Measurements from ENCODE around the gene CTRB2. TPM values are rescaled to one million over a fixed set of nuclear protein-coding genes. Genes with fewer than 3 reads are reported as not detected.
"Not testable (repeated sequence)": the region's sequence is repeated elsewhere in the genome, so short reads cannot be mapped to it uniquely, and the experiment has no call there.

CTRB2 gene
- total and polyA plus RNA-seq, 4 donors: 9.1 to 19.0 (median 12.1) TPM

DNA sequence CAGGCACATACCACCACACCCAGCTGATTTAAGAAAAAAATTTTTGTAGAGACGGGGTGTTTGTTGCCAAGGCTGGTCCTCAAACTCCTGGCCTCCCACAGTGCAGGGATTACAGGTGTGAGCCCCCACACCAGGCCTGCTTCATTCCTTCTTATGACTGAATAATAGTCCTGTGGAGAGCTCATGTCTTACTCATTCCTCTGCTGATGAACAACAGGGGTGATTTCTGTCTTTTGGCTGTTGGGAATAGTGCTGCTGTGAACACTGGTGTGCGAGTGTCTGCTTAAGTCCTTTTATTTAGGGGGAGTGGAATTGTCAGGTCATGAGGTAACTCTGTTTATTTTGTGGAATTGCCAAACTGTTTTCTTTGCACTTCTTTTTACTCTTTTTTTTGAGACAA lies 9.2 kb upstream of the CTRB2 start:
- intact Hi-C loops (cut with DNase I): no loop called here
- ATAC-seq (ENCODE audit: low FRiP score): no peak
- H3K4me3 ChIP-seq (ENCODE audit: low read length in 2 of 2): no peak overlapping the region

DNA sequence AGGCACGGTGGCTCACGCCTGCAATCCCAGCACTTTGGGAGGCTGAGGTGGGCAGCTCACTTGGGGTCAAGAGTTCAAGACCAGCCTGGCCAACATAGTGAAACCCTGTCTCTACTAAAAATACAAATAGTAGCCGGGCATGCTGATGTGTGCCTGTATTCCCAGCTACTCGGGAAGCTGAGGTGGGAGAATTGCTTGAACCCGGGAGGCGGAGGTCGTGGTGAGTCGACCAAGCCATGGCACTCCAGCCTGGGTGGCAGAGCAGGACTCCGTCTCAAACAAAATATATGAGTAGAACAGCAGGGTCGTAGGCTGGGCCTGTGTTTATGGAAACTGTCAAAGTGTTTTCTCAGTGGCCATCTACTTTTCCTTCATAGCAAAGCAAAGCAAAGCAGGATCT lies 4.3 kb upstream of the CTRB2 start:
- 84 to 85% methylated on average over 10 of the region's 10 CpGs for WGBS, 2 donors
- H3K27ac ChIP-seq (ENCODE audit: low read depth in 1 of 2, low read length in 2 of 2); H3K4me3 ChIP-seq (ENCODE audit: low read length in 2 of 2); H3K4me1 ChIP-seq (ENCODE audit: control insufficient read depth in 1 of 2, insufficient read depth in 2 of 2, low read length in 2 of 2); intact Hi-C loops (cut with DNase I); H3K36me3 ChIP-seq (ENCODE audit: control insufficient read depth in 1 of 2, insufficient read depth in 2 of 2, low read length in 1 of 2); H3K27me3 ChIP-seq (ENCODE audit: control insufficient read depth in 1 of 2, insufficient read depth in 2 of 2, low read length in 1 of 2); ATAC-seq (ENCODE audit: low FRiP score); H3K9me3 ChIP-seq (ENCODE audit: control insufficient read depth, low read length): not testable (repeated sequence)
- peak in 1 of 2 donors; percentile 41 for DNase-seq

More for the DNA sequence above, 9.2 kb upstream of the CTRB2 start:
- WGBS, 2 donors: 35 to 44% methylated on average over 2 of the region's 2 CpGs
- Histone ChIP-seq H3K9me3 (ENCODE audit: control insufficient read depth, low read length) (no peaks in the 10 kb centered on the region), H3K27ac (ENCODE audit: low read depth in 1 of 2, low read length in 2 of 2) (no peak overlapping the region), H3K4me1 (ENCODE audit: control insufficient read depth in 1 of 2, insufficient read depth in 2 of 2, low read length in 2 of 2) (no peaks in the 10 kb centered on the region), H3K27me3 (ENCODE audit: control insufficient read depth in 1 of 2, insufficient read depth in 2 of 2, low read length in 1 of 2) (no peaks in the 10 kb centered on the region), H3K36me3 (ENCODE audit: control insufficient read depth in 1 of 2, insufficient read depth in 2 of 2, low read length in 1 of 2) (no peaks in the 10 kb centered on the region)
- DNase-seq: no peak

DNA sequence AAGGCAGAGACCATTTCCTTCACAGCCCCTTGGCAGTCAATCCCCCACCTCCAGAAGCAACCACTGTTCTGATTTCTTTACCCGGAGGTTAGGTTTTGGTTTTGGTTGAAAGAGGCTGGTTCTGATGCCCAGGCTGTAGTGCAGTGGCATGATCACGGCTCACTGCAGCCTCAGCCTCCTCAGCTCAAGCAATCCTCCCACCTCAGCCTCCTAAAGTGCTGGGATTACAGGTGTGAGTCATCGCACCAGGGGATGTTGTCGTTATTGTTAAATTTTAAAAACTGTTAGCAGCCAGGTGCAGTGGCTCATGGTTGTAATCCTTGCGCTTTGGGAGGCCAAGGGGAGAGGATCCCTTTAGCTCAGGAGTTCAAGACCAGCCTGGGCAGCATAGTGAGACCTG lies 3.0 kb upstream of the CTRB2 start:
- H3K9me3 ChIP-seq (ENCODE audit: control insufficient read depth, low read length): no peaks in the 10 kb centered on the region
- no peaks in the 10 kb centered on the region for H3K36me3 ChIP-seq (ENCODE audit: control insufficient read depth in 1 of 2, insufficient read depth in 2 of 2, low read length in 1 of 2)
- no peak overlapping the region for H3K27ac ChIP-seq (ENCODE audit: low read depth in 1 of 2, low read length in 2 of 2)
- no peaks in the 10 kb centered on the region for H3K4me1 ChIP-seq (ENCODE audit: control insufficient read depth in 1 of 2, insufficient read depth in 2 of 2, low read length in 2 of 2)
- intact Hi-C loops (cut with DNase I): no loop called here
- no peaks in the 10 kb centered on the region for H3K27me3 ChIP-seq (ENCODE audit: control insufficient read depth in 1 of 2, insufficient read depth in 2 of 2, low read length in 1 of 2)
- H3K4me3 ChIP-seq (ENCODE audit: low read length in 2 of 2): no peak overlapping the region
- ATAC-seq (ENCODE audit: low FRiP score) (no peak), DNase-seq (peak in 1 of 2 donors; percentile 4)
- 87 to 90% methylated on average over 5 of the region's 5 CpGs for WGBS, 2 donors

DNA sequence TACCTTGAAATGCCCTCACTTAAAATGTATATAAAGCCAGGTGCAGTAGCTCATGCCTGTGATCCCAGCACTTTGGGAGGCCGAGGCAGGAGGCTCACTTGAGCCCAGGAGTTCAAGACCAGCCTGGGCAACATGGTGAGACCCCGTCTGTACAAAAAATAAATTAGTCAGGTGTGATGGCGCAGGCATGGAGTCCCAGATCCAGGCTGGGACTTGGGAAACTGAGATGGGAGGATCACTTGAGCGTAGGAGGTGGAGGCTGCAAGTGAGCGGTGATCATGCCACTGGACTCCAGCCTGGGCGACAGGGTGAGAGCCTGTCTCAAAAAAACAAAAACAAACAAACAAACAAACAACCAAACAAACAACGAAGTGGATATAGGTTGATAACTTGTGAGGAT lies 2.6 kb upstream of the CTRB2 start:
- ATAC-seq (ENCODE audit: low FRiP score); intact Hi-C loops (cut with DNase I); H3K4me1 ChIP-seq (ENCODE audit: control insufficient read depth in 1 of 2, insufficient read depth in 2 of 2, low read length in 2 of 2); H3K36me3 ChIP-seq (ENCODE audit: control insufficient read depth in 1 of 2, insufficient read depth in 2 of 2, low read length in 1 of 2); H3K4me3 ChIP-seq (ENCODE audit: low read length in 2 of 2); H3K27ac ChIP-seq (ENCODE audit: low read depth in 1 of 2, low read length in 2 of 2); H3K9me3 ChIP-seq (ENCODE audit: control insufficient read depth, low read length); H3K27me3 ChIP-seq (ENCODE audit: control insufficient read depth in 1 of 2, insufficient read depth in 2 of 2, low read length in 1 of 2): not testable (repeated sequence)
- peak in 1 of 2 donors; percentile 6 for DNase-seq
- WGBS, 2 donors: 91 to 92% methylated on average over 7 of the region's 7 CpGs

DNA sequence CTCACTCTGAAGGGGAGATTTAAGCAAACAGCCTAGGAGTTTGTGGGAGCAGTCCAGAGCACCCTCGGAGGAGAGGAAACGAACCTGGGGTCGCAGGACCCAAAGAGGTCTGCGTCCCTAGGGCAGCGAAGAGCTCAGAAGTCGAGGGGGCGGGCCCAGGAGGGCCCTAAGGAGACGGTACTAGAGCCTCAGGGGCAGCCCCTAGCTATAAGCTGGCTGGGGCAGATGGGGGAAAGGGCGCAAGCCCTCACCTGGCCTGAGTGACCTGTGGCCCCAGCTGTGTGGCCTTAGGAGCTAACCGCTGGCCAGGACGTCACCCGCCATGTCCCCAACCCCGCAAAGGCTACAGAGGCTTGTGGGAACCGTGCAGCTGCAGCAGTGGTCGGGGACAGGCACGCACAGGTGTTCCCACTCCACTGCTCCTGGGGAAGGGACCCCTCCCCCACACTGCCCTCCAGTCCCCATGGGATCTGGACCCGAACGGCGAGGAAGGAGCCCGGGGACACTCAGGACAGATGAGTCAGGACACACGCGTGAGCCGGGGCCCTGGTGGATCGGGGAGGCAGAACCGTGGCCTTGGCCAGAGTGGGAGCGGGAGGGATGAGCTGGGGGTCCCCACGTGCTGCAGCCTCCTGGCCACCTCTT lies 2.0 kb upstream of the CTRB2 start:
- intact Hi-C loops (cut with DNase I): no loop called here
- 82 to 88% methylated on average over 27 of the region's 27 CpGs for WGBS, 2 donors
- no peaks in the 10 kb centered on the region for H3K36me3 ChIP-seq (ENCODE audit: control insufficient read depth in 1 of 2, insufficient read depth in 2 of 2, low read length in 1 of 2)
- H3K9me3 ChIP-seq (ENCODE audit: control insufficient read depth, low read length): no peaks in the 10 kb centered on the region
- H3K27me3 ChIP-seq (ENCODE audit: control insufficient read depth in 1 of 2, insufficient read depth in 2 of 2, low read length in 1 of 2): no peaks in the 10 kb centered on the region
- no peaks in the 10 kb centered on the region for H3K4me1 ChIP-seq (ENCODE audit: control insufficient read depth in 1 of 2, insufficient read depth in 2 of 2, low read length in 2 of 2)
- no peak for ATAC-seq (ENCODE audit: low FRiP score)
- no peak overlapping the region for H3K4me3 ChIP-seq (ENCODE audit: low read length in 2 of 2)
- peak in 1 of 2 donors; percentile 39 for DNase-seq
- no peak overlapping the region for H3K27ac ChIP-seq (ENCODE audit: low read depth in 1 of 2, low read length in 2 of 2)

DNA sequence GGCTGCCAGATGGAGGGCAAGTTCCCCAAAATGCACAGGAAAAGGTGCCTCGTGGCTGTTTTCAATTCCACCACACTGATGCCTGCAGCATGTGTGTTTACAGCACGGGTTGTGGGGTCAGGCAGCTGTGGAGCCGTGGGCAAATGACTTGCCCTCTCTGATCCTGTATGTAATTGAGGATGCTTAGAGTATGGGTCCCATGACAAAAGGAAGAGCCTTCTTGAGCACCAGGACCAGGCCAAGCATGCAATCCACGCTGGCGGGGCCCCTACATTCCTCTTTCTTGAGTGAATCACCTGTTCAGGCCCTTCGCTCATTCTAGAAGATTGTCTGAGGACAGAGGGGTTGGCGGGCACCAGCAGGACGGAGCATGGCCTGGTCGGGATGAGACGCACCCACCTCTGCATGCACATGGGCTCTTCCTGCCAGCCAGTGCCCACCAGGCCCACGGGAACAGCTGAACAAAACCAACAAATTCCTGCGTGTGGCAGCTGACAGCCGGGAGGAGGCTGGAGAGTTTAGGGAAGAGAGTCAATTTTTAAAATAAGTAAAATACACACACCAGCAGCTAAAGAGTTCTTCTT lies 1.4 kb upstream of the CTRB2 start:
- H3K27me3 ChIP-seq (ENCODE audit: control insufficient read depth in 1 of 2, insufficient read depth in 2 of 2, low read length in 1 of 2): no peaks in the 10 kb centered on the region
- H3K36me3 ChIP-seq (ENCODE audit: control insufficient read depth in 1 of 2, insufficient read depth in 2 of 2, low read length in 1 of 2): no peaks in the 10 kb centered on the region
- no peaks in the 10 kb centered on the region for H3K9me3 ChIP-seq (ENCODE audit: control insufficient read depth, low read length)
- intact Hi-C loops (cut with DNase I): no loop called here
- 64 to 74% methylated on average over 13 of the region's 13 CpGs for WGBS, 2 donors
- no peaks in the 10 kb centered on the region for H3K4me1 ChIP-seq (ENCODE audit: control insufficient read depth in 1 of 2, insufficient read depth in 2 of 2, low read length in 2 of 2)
- H3K4me3 ChIP-seq (ENCODE audit: low read length in 2 of 2): no peak overlapping the region
- DNase-seq (peak in 1 of 2 donors; percentile 3), ATAC-seq (ENCODE audit: low FRiP score) (no peak)
- no peak overlapping the region for H3K27ac ChIP-seq (ENCODE audit: low read depth in 1 of 2, low read length in 2 of 2)

DNA sequence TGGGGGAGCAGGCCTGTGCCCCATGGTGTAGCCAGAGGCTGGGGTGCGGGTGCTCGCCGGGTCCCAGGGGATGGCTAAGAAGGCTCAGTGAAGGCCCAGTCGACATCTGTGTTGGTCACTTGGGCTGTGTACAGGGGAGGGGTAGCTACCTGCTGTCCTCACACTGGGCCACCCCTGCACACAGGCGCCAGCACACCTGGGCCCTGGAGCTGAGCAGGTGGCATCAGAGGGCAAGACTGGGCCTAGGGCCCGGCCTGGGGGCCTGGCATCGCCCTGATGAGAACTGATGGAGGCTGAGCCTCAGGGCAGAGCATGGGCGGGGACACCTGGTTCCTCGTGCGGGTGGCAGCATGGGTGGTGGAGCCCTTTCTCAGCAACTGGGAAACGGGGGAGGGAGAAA lies 870 bp upstream of the CTRB2 start:
- ATAC-seq (ENCODE audit: low FRiP score): no peak

DNA sequence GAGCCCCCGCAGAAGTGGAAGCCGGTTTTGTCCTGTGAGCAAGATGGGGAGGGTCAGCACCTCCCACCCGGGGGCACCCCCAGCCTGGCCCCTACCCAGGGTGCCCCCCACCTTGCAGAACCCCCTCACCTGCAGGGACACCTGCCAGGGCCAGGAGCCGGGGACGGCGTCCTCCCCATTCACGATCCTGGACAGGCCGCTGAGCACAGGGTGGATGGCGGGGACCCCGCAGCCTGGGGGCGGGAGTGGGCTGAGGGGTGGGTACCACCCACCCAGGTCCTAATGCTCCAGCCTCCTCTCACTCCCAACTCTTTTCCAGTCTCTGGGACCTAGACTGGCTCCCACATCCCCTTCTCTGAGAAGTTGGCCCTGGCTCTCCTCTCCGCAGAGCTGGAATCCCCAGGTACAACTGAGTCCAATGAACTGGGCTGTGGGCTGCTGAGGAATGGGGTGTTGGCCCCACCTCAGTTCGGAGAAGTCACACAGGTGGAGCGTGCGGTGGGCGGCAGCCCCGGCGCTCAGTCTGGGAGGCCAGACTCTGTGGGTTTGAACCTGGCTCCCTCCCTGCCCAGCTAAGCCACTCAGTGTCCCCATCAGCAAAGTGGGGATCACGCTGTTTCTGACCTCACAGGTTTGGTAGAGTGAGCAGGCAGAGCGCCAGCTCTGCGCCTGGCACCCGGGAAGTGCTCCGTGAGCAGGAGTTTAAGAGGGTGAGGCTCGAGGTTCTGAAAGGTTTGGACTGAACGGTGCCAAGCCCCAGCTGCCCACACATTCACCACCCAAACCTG lies 806 bp downstream of the CTRB2 start:
- ATAC-seq (ENCODE audit: low FRiP score): peak; percentile 26
- intact Hi-C loops (cut with DNase I): loop anchor here (2.0 kb wide), 1 partner anchor 19 kb away; no protein-coding TSS in a partner anchor
- DNase-seq: peak; percentile 37 to 57
- not testable (repeated sequence) for H3K9me3 ChIP-seq (ENCODE audit: control insufficient read depth, low read length); H3K27me3 ChIP-seq (ENCODE audit: control insufficient read depth in 1 of 2, insufficient read depth in 2 of 2, low read length in 1 of 2); H3K4me1 ChIP-seq (ENCODE audit: control insufficient read depth in 1 of 2, insufficient read depth in 2 of 2, low read length in 2 of 2); H3K27ac ChIP-seq (ENCODE audit: low read depth in 1 of 2, low read length in 2 of 2); H3K4me3 ChIP-seq (ENCODE audit: low read length in 2 of 2); H3K36me3 ChIP-seq (ENCODE audit: control insufficient read depth in 1 of 2, insufficient read depth in 2 of 2, low read length in 1 of 2)
- WGBS, 2 donors: 78 to 82% methylated on average over 17 to 19 of the region's 25 CpGs

More for the DNA sequence above, 870 bp upstream of the CTRB2 start:
- DNase-seq: peak in 1 of 2 donors; percentile 43
- Histone ChIP-seq H3K27ac (ENCODE audit: low read depth in 1 of 2, low read length in 2 of 2) (no peak overlapping the region), H3K4me1 (ENCODE audit: control insufficient read depth in 1 of 2, insufficient read depth in 2 of 2, low read length in 2 of 2) (no peaks in the 10 kb centered on the region), H3K36me3 (ENCODE audit: control insufficient read depth in 1 of 2, insufficient read depth in 2 of 2, low read length in 1 of 2) (no peaks in the 10 kb centered on the region), H3K9me3 (ENCODE audit: control insufficient read depth, low read length) (no peaks in the 10 kb centered on the region), H3K27me3 (ENCODE audit: control insufficient read depth in 1 of 2, insufficient read depth in 2 of 2, low read length in 1 of 2) (no peaks in the 10 kb centered on the region), H3K4me3 (ENCODE audit: low read length in 2 of 2) (no peak overlapping the region)
- WGBS, 2 donors: 89 to 96% methylated on average over 11 of the region's 11 CpGs
- intact Hi-C loops (cut with DNase I): loop anchor here (2.0 kb wide), 1 partner anchor 17 kb away; no protein-coding TSS in a partner anchor

All from aorta (tissue), 5 donors.